NCI-H446 (cell line): ENCODE results near the gene LIPM.

Experiments
- DNase-seq, 2 experiments: peaks; one replicate each; lab custom pipeline; 2025; lab: John Stamatoyannopoulos, UW

LIPM gene

DNA sequence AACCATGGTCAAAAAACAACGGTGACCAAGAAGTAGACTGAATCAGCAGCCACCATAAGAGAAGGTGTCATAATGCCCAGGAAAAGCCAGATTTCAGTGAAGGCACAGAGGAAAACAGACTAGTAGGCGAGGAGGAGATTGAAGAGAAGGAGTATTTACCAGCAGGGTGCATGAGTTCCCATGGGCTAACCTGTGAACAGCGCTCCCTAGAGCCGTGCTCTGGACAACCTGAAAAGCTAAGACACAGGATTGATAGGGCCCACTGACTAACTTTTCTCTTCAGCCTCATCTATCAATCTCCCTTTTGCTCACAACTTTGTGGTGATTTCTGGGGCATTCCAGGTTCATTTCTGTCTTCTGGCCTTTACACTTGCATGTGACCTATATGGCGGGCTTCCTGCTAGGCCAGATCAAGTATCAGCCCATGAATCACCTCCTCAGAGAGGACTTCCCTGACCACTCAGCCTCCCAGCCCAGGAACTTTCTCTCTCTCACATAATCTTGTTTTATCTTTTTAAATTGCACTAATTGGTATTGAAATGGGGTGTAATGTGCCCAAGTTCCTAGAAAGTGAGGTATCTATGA is 36.3 kb downstream of the LIPM start:
- no peak for DNase-seq

DNA sequence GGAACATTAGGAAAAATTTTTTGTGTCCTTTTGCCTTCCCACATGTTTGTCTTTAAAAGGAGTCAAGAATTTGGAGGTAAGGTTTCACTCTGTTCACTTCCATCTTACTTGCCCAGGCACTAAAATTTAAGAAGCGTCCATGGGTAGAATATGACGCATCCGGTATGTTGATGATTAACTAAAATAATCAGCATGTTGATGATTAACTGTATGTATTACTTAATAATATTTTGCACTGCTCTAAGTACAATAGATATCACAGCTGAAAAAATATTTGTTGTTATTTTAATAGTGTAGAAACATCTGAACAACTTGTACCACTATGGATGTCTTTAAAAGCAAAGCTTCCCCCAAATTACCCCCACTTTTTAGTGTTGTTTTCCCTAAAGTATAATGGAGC is 37.6 kb downstream of the LIPM start:
- no peak for DNase-seq

DNA sequence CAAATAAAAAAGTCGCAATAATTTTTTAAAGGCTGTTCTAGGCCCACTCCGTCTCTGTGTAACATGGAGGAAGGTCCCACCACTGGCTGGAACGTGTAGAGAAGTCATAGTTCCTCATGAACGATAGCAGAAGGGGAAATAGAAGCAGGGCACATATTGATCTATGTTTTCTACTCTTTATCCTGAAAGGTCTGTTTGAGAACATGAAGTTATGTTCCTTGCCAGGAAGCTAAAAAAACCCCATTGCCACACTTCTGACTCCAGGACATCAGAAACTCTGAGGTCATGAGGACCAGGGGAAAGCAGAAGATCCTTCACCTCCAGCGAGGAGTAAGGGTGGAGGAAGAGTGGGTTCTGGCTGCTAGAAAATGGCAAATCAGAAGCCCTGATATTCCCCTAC is 38.4 kb downstream of the LIPM start:
- no peak for DNase-seq

DNA sequence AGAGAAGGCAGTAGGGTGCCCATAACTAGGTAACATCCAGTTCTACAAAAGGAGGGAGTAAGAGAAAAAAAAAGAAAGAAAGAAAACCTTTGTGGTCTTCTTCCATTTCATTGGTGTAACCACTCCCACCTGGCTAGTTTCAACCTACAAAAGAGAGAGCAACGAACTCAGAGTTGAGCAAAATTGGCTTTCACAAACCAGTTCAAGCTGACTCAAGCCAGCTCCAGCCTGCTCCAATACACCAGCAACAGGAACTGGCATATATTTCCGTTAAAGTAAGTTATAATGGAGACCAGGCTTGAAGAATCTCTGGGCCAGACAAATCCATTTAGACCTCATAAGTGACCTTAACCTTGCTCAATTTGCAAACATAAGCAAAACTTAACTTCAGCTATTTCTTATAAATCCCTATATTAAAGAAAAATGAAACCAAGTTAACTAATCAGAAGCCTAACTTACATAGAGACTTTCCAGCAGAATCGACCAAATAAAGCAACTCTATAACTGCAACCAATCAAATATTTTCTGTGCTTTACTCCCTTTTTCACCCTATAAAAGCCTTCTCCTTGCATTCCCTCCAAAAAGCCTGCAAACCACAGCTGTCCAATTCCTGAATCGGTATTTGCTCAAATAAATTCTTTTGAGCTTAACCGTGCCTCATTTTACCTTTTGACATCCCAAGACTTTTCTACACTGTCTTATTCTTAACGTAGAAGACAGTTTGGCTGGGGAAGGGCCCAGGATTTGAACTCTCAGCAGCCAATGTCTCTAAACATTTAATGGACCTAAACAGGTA is 39.0 kb downstream of the LIPM start:
- no peak for DNase-seq

DNA sequence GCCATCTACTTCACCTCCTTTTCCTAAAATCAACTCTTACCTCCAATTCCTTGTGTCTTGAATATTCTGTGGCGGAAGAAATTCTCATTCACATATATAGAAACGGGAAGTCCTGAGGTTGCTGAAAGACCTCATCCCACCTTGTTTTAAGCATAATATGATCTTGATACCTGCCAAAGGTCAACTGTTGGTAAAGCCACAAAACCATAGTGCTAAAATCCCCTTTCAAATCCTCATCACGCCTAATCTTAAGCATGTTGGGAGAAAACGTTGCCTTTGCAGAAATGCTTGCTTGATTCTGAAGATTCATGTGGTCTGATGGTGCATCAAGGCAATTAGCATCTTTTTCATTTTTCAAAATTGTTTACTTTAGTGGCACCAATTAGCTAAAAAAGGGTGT is 40.6 kb downstream of the LIPM start:
- DNase-seq = no peak

DNA sequence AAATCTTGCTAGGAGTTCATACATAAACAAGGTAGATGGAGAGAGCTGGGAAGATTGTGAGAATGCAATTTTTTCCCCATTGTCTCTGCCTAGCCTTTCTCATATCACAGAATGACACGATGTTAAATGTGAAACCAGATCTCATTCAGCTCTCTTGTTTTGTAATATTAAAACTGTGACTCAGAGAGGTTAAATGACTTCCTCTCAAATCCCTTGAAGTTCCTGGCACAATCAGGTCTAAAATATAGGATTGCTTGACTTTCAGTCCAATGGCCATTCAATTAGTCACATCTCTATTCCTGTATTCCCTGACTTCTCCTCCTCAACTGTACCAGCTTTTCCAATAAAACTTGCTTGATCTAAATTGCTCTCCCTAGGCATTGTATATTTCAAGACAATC is 46.0 kb downstream of the LIPM start:
- DNase-seq = no peak

DNA sequence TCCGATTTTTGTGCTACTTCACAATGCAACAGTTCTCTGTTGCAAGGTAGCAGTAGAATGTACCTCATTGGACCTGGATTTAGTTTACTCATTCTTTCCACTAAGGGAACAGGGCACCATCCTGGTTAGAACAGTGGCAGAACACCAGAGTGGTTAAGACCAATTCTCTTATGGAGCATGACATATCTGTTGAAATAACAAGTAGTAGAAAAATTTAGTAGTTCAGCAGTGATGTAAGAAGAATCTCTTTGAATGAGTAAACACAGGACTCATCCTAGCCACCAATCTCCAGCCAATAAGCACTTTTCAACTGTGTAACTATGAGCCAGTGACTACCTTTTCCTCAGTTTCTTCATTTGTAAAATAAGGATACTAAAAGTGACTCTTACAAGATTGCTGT is 46.7 kb downstream of the LIPM start:
- no peak for DNase-seq

DNA sequence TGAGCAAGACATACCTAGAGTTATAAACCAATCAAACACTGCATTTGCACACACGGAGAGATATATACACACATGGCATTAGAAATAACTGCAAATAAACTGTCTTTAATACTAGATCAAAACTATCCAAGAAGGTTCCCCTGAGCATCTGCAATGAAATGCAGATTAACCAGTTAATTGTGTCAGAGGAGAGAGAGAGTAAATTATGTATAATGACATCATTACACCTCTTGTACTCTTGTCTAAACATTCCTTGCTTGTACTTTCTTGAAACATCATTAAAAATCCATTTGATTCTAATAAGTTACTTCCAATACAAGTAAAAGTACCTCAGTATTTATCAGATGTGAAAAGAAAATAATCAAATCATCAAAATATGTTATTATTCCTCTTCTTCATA is 48.2 kb downstream of the LIPM start:
- DNase-seq = no peak

DNA sequence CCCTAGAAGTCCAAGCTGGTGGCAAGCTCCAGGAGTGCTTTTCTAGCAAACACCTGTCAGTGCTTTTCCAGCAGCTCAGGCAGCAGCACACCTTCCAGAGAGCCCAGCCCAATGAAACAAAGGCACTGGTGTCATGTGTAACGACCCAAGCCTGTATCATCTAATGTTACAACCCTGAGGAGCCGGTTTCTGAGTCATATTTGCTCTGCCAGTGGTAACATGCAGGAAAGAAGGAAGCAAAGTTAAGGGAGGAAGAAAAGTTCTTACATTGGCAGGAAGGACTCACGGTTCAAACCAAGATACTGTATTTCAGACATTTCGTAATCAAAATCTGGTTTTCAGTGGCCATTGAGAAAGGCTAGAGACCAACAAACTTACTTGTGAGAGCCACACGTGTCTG is 49.2 kb downstream of the LIPM start, which contains the start of gene ANKRD22:
Gene ANKRD22, minus strand, starts transcription at position 139 of the 400 bp plus-strand sequence. CDS start 237 bp downstream, outside the sequence.
- no peak for DNase-seq

DNA sequence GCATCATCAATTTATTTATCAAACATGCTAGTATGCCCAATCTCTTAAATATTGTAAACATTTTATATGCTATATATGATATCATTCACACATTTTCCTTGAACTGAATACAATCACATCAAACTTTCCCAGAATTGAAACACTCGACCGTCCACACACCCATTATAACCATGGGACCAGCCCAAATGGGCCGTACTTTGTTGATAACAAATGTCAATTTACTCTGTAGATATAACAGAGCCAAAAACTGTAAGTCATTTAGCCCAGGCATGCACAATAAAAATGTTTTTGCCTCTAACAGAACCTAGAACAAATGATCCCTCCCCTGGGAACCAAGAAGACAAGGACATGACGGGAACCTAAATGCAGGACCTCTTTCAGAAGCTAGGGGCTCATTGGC is 49.8 kb downstream of the LIPM start:
- no peak for DNase-seq

DNA sequence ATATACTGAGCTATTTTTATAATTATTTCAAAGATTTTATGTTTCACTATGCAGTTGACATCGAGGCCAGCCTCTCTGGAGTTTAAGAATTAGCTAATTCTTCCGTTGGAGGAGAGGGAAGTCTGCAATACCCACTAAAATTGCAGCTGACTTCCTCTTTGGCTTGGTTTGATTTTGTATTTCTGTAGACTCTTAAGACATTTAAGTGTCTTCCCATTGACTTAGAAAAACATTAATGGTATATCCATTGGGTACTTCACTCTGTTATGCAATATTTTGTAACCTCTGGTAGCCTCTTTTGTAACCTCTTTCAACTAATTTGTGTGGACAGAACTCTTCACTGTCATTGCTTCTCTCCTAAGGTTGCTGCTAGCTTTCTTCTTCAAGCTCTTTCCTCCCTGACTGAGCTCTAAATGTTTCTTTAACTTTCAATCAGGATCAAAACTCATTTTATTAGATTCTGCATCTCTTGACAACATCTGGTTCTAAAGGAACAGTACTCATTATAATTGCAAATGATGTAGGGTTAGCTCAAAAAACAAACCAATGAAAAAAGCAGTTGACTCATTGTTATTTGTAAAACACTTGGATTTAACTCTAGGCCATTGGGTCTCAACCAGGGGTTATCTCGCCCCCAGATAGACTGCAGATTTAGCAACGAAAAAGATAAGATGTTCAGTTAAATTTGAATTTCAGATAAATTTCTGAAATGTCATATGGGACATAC is 50.8 kb downstream of the LIPM start:
- DNase-seq = no peak

DNA sequence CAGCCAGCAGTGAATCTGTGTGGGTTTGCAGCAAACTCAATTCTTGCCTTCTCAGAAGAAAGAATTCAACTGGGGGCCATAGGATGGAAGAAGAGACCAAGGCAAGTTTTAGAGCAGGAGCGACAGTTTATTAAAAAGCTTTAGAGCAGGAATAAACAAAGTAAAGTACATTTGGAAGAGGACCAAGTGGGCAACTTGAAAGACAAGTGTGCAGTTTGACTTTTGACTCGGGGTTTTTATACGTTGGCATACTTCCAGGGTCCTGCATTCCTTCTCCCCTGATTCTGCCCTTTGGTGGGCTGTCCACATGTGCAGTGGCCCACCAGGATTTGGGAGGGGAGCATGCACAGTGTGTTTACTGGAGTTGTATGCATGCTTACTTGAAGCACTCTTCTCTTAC is 52.2 kb downstream of the LIPM start:
- no peak for DNase-seq

DNA sequence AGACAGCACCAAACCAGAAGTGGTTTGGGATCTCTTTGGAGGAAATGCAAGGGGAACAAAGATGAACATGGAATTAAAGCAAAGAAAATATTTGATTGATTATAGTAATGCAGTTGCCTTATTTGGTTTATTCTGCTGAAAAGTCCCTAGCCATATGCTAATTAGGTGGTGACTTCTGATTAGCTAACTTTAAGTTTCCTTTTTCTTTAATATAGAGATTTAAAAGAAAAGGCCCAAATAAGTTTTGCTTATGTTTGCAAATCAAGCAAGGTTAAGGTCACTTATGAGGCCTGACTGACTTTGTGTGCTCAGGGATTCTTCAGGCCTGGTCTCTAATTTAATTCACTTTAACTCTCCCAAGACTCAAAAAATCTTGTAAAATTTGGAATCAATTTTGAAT is 55.3 kb downstream of the LIPM start:
- DNase-seq = no peak

DNA sequence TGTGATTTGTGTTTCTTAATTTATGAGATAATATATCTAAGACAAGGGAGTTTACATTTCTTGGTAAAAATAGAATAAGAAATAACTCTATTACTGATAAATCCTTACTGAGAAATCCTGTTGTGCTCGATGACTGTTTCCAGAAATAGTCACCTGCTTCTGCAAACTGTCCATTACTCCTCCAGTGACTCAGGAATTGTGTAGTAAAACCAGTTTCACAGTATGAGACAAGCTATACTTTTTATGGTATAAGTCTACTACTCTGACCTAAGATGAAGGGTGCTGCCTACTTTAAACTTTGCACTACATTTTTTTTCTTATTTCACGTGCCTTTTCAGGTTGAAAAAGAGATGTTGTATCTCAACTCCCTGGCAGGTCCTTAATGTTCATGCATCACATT is 56.0 kb downstream of the LIPM start:
- DNase-seq = no peak

DNA sequence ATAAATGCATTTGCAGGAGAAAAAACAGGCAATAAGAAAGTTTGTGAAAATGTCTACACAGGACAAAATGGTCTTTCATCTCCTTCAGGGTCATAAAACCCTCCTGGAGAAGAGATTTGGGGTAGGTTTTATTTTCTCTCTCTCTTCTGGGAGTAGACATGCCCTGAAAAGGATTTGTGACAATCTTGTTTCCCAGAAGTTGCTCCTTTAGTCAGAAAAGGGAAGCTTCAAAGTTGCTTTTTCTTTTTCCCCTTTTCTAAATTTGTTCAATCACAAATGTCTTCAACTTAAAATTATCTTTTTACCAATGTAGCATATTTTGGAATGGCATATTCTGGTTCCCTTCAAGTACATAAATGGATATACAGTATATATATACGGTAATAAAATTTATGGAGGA is 58.5 kb downstream of the LIPM start:
- DNase-seq = no peak

DNA sequence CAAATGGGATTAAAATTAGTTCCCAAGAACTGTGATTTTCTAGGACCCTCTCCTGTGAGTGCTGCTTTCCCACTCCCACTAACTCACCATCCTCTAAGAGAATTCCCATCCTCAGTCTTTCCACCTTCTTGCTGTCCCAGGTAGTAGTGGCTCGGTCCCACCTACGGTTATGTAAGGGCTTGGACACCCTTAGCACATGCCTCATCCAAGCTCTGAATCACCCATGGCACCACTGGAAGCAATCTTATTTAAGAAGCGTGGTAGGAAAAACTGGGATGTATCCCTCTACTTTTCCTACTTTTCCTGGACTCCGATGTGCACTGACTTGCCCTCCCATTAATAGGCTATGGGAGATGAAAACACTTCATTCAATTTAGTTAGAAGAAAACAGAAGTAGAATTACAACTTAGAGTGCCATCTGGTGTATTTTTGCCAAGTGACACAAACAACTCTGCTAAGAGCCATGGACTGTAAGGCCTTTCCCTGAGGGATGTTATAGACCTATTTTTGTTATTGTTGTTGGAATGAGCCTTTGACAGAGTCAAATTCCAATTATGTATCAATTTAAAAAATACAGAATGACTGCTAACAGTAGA is 62.8 kb downstream of the LIPM start:
- peak in 1 of 2 experiments; percentile 17 for DNase-seq

DNA sequence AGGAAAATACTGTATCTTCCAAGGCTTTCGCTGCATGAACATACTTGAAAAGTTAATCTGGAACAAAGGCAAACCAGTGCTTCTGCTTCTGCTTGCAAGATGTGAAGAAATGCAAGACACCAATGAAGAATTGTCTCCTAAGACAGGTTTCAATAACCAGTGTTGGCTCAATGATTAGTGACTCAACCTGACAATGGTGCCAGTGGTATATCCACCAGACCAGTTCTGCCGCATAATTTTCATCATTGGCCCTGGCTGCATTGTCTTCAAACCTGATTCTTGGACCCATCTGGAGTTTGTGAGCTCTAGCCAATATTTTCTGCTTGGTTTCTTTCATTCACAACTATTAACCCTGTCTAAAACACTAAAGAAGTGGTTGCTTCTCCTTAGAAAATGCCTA is 63.9 kb downstream of the LIPM start:
- DNase-seq = peak in 1 of 2 experiments; percentile 49

DNA sequence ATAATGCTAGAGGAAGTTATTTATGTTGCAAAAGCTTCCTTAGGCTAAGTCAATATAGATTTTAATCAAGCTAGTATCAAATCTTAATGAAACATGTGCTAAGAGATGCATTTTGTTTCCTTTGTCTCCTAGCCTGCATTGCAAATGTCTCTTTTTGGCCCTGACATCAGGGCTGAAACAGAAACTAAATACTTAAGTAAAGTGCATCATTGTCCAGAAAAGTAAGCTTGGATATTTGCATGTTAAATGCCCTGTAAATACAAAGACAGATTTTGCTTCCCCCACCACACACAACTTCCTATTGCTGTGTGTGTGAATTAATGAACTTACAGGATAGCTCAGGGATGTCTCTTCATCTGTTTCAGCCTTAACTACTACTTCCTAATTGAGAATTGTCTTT is 67.6 kb downstream of the LIPM start:
- no peak for DNase-seq
